Stimulated activated CD4-positive, alpha-beta T cell treated with anti-CD3 and anti-CD28 coated beads, Interleukin-2, amount 100 ng/mL, for 48 hours (primary cell): ENCODE measurements around the gene ABCA3.
"Not testable (repeated sequence)": the region's sequence is repeated elsewhere in the genome, so short reads cannot be mapped to it uniquely, and the experiment has no call there.

Experiments used
- DNase-seq, 2 donors: peaks; one replicate each; pipeline ENCODE4 v3.0.0-alpha.2; 2020

The ABCA3 gene

GRCh38 chr16:2340564-2341455 is at the start of gene ABCA3:
Gene ABCA3, minus strand, starts transcription at chr16:2340728. Its CDS starts 14,262 bp downstream, at chr16:2326466.
- peak; percentile 98 to 99 for DNase-seq

- no peak for DNase-seq
Measured at GRCh38 chr16:2388875-2389433, 48.4 kb upstream of the ABCA3 start.

GRCh38 chr16:2388139-2388874 is 47.8 kb upstream of the ABCA3 start:
- DNase-seq: no peak

- no peak for DNase-seq
Measured at GRCh38 chr16:2386990-2387389, 46.5 kb upstream of the ABCA3 start.

- DNase-seq: not testable (repeated sequence)
Measured at GRCh38 chr16:2385982-2386381, 45.5 kb upstream of the ABCA3 start.

GRCh38 chr16:2385190-2385836 is 44.8 kb upstream of the ABCA3 start:
- DNase-seq: no peak

- no peak for DNase-seq
Measured at GRCh38 chr16:2384426-2384825, 43.9 kb upstream of the ABCA3 start.

GRCh38 chr16:2383501-2383900 is 43.0 kb upstream of the ABCA3 start:
- DNase-seq: no peak

- no peak for DNase-seq
Measured at GRCh38 chr16:2374644-2375043, 34.1 kb upstream of the ABCA3 start.

GRCh38 chr16:2373176-2373575 is 32.6 kb upstream of the ABCA3 start:
- DNase-seq: no peak

- DNase-seq: no peak
Measured at GRCh38 chr16:2372684-2373083, 32.2 kb upstream of the ABCA3 start.

GRCh38 chr16:2371421-2371820 is 30.9 kb upstream of the ABCA3 start:
- no peak for DNase-seq

- DNase-seq: no peak
Measured at GRCh38 chr16:2370721-2371120, 30.2 kb upstream of the ABCA3 start.

- no peak for DNase-seq
Measured at GRCh38 chr16:2366660-2367309, 26.3 kb upstream of the ABCA3 start.

- DNase-seq: no peak
Measured at GRCh38 chr16:2365397-2366294, 25.1 kb upstream of the ABCA3 start.

- no peak for DNase-seq
Measured at GRCh38 chr16:2364638-2365210, 24.2 kb upstream of the ABCA3 start.

- no peak for DNase-seq
Measured at GRCh38 chr16:2362218-2362617, 21.7 kb upstream of the ABCA3 start.

- DNase-seq: no peak
Measured at GRCh38 chr16:2361129-2361528, 20.6 kb upstream of the ABCA3 start.

GRCh38 chr16:2359919-2360318 is 19.4 kb upstream of the ABCA3 start:
- no peak for DNase-seq

GRCh38 chr16:2358811-2359210 is 18.3 kb upstream of the ABCA3 start:
- DNase-seq: no peak

GRCh38 chr16:2357331-2357730 is 16.8 kb upstream of the ABCA3 start:
- DNase-seq: no peak
